GM12873 (cell line): Measurements from ENCODE around the gene SLC9C2.

Experiments
- TF ChIP-seq, protein P1 (sequence below): IDR thresholded peaks from 2 replicates; pipeline ENCODE4 v1.5.1; 2012; ENCODE audit warnings: low read depth, mild to moderate bottlenecking, moderate library complexity, low read length, control low read depth; ENCODE audit not compliant: insufficient read depth; ENCODE audit errors: missing control alignments

SLC9C2 gene

DNA sequence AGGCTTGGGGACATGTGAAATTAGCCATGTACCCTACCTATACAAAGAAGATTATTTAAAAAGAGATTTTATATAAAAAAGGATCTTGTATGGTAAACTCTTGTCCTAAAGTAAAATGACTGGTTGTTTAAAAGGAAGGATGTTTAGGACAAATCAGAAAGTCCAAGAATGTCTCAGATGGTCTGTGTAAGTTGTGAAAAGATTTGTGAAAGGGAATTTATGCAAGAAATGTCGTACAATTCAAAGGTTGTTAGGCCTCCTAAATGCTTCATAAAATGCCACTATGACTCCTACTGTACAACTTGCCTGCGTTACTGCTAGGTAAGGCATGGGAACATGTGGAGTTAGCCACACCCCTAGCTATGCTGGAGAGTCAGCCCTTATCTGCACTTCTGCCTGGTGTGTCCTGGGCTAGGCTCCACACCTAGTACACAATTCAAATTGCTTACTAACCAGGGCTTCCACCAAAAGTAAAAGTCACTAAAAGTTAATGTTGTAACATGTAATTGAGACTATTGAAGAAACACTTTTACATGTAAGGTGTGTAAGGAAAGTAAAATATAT, 106.0 kb downstream of the SLC9C2 start:
- TF ChIP-seq, protein P1, sequence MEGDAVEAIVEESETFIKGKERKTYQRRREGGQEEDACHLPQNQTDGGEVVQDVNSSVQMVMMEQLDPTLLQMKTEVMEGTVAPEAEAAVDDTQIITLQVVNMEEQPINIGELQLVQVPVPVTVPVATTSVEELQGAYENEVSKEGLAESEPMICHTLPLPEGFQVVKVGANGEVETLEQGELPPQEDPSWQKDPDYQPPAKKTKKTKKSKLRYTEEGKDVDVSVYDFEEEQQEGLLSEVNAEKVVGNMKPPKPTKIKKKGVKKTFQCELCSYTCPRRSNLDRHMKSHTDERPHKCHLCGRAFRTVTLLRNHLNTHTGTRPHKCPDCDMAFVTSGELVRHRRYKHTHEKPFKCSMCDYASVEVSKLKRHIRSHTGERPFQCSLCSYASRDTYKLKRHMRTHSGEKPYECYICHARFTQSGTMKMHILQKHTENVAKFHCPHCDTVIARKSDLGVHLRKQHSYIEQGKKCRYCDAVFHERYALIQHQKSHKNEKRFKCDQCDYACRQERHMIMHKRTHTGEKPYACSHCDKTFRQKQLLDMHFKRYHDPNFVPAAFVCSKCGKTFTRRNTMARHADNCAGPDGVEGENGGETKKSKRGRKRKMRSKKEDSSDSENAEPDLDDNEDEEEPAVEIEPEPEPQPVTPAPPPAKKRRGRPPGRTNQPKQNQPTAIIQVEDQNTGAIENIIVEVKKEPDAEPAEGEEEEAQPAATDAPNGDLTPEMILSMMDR: no peak

DNA sequence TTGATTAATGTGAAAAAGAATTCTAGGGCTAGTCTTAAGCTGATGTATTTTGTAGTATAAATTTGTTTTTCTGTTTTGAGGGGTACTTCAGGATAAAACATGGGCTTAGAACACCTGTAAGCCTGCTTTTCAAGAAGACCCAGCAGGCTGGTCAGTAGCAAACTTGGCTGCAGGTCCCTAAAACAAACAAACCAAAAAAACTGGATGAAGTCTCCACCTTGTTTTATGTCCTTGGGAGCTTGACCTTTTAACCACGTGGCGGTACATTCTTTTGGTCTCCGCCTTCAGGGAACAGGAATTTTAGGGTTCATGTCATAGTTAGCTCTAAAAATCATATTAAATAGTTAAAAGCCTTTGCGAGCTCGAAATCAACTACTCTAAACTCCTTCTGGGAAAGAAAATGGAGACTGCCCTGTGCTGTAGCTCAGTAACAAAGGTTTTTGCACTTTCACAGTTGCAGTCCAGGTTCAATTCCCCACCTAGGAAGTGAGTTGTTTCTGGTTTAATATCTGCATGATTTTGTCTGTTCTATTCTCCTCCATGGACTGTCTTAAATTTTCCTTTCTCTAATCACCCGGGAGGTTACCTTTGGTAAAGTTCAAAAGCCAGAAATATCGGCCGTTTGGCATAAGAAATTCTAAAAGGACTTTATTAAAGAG, 107.1 kb downstream of the SLC9C2 start:
- TF ChIP-seq, protein P1: no peak

DNA sequence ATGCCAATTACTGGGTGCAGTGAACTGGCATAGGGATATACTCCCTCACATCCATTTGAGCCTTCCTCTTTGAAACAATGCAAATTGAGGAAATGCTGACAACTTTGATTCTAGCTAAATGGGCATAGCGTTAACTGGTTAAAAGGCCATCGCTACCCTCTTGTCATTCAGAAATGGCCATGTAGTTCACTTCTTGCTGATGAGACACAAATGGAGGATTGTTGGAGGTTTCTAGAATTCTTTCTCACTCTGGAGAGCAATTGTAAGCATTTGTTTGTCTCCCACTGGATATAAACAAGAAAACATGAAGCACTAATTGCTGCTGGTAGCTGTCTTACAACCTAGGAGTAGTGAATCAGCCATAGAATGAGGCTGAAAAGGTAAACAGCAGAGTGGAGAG, 111.4 kb downstream of the SLC9C2 start:
- TF ChIP-seq, protein P1: no peak

DNA sequence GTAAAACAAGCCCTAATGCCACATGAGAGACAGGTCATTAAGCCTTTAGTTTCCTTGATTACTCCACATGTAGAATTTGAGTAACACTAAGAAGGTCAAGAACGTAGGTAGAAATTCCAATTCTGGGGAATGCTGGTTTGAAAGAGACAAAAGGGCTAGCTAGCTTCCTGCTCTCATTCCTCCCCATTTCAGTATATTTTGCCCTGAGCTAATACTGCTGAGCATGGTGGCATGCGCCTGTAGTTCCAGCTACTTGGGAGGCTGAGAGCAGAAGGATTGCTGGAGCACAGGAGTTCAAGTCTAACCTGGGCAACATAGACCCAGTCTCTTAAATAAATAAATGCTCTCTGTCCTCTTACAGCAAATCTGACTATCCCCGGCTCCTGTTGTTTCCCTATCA, 112.9 kb downstream of the SLC9C2 start:
- TF ChIP-seq, protein P1: no peak

DNA sequence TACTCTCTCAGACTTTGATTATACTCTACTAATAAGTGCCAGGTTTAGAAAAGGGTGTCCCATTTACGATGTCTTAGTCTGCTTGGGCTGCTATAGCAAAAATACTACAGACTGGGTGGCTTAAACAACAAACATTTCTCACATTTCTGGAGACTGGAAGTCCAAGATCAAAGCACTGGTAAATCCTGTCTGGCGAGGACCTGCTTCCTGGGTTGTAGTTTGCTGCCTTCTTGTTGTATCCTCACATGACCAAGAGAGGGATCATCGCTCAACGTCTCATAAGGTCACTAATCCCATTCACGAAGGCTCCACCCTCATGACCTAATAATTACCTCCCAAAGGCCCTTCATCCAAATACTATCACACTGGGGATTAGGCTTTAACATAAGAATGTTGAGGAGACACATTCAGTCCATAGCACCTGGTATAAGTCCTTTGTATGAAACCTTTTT, 113.7 kb downstream of the SLC9C2 start:
- TF ChIP-seq, protein P1: no peak

DNA sequence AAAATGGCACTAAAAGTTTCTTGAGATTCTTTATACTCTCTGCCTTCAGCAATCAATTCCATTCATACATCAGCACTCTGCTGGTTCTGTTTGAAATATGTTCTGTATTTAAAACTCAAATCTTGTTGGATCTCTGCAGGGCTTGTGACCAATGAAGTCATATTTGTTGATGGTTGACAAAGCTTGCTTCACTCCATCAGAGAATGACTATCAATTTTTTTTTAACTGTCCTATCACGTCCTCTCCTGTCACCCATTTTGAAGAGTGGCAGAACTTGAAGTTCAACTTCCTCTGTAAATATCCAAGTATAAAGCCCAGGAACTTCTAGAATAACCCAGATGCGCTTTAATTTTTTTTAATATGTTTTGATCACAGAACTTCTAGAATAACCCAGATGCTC, 114.9 kb downstream of the SLC9C2 start:
- TF ChIP-seq, protein P1: no peak

DNA sequence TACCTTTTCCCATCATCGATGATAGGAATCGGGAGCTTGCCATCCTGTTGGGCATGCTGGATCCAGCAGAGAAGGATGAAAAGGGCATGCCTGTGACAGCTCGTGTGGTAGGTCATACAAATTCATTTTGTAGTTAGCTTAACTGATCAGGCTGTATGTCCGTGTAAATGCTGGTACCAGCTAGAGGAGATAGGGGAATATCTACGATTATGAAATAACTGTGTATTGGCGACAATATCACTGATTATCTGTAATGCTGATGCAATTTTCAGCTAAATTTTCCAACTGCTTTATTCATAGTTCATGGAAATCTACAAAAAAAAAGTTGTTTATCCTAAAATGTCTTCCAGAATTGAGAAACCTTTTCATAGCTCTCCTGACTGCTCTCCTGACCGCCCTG, 117.5 kb downstream of the SLC9C2 start:
- TF ChIP-seq, protein P1: no peak
